Epithelial cell of proximal tubule (primary cell): ENCODE data around the gene ATG7. TPM values are rescaled to one million over a fixed set of nuclear protein-coding genes. Genes with fewer than 3 reads are reported as not detected.
"Not testable (repeated sequence)": the region's sequence is repeated elsewhere in the genome, so short reads cannot be mapped to it uniquely, and the experiment has no call there.

Experiments used
- DNase-seq: peaks from one replicate; pipeline ENCODE4 v3.0.0-alpha.2; 2011; ENCODE audit warnings: low read depth
- H3K4me3 ChIP-seq: 2 replicates; pipeline ENCODE4 v1.5.1; 2011; ENCODE audit warnings: low read depth, mild to moderate bottlenecking, low read length
- CTCF ChIP-seq: conservative IDR thresholded peaks from 2 replicates; pipeline ENCODE4 v1.5.1; 2012; ENCODE audit warnings: low read depth, mild to moderate bottlenecking, low read length
- total RNA-seq: library from RNA; depleted of rRNA; stranded (reverse); fragments of >200 nt; gene quantifications from 2 replicates; pipeline ENCODE4 v1.2.3, GENCODE V29; 2015

Gene ATG7
- total RNA-seq, 1 donor from 2014 or later = 68.5 TPM

DNA sequence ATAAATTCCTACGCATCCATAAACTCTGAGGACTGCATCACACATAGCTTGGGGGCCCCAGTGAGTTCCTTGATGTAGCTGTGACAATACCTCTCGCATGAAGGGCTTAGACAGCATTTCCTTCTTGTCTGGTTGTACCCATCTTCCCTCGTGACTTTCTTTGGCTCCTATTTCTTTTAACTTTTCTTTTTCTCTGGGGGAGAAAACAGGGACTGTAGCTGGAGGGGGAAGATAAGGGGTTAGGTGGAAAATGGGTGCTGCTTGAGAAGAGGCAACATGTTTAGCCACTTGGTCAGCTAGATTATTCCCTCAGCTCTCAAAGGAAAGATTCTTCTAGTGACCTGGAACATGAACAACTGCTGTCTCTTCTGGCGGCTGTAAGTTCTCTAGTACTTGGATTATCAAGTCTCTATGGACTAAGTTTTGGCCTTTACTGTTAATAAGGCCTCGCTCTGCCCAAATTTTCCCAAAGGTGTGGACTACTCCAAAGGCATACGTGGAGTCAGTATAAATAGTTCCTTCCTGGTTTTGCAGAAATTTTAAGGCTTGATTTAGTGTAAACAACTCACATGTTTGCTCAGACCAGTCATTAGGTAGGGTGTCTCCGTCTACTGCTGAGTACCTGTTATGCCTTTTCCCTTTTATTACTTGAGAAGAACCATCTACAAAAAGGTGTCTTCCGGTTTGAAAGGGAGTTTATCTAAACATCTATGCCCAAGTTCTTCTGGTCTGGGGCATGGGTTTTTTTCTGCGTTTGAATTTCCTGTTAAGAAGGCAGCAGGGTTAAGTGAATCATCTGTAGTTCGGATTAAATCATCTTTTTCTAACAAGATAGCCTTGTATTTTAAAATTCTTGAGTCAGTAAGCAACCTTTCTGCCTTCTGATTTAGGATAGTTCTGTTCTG is 21.0 kb upstream of the ATG7 start:
- no peak for DNase-seq
- TF ChIP-seq CTCF = no peak
- H3K4me3 ChIP-seq = no peak overlapping the region

DNA sequence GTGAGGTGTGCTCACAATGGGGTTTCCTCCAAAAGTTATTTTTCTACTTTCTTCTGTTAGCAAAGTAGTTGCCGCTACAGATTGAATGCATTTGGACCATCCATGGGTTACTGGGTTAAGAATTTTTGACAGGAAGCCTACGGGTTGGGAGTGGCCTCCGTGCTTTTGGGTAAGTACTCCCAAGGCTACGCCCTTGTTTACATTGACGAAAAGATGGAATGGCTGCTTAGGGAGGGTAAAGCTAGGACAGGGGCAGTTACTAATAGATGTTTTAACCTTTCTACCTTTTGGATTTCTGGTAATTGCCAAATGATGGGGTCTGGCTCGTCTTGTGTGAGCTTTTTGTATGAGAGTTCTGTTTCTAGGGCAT is 20.4 kb upstream of the ATG7 start:
- no peak for DNase-seq
- no peak for TF ChIP-seq CTCF
- no peak overlapping the region for H3K4me3 ChIP-seq

- no peak overlapping the region for H3K4me3 ChIP-seq
- no peak for TF ChIP-seq CTCF
- no peak for DNase-seq
These were observed 17.3 kb upstream of the ATG7 start for GRCh38 chr3:11254876-11255275.

GRCh38 chr3:11255537-11255936 is 16.7 kb upstream of the ATG7 start:
- H3K4me3 ChIP-seq, DNase-seq: not testable (repeated sequence)

GRCh38 chr3:11258958-11259357 is 13.2 kb upstream of the ATG7 start:
- DNase-seq = no peak
- no peak overlapping the region for H3K4me3 ChIP-seq
- TF ChIP-seq CTCF = peak; percentile 12

DNA sequence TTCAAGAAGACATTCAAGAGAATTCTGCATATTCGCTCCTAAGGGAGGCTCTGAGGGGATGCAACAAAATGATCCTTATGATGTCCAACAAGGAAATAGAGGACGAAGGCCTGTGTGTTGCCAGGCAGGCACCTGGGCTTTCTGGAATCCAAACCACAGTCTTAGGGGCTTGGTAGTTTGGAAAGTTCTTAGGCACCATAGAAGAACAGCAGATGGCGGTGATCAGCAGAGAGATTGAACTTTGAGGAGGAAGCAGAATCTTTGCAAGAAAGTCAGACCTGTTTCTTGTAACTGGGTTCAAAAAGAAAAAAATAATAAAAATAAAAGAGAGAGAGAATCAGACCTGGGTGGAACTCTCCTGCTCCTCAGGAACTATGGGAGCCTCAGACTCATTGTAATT is 11.7 kb upstream of the ATG7 start:
- no peak for TF ChIP-seq CTCF
- DNase-seq = no peak
- H3K4me3 ChIP-seq = no peak overlapping the region

GRCh38 chr3:11269007-11269406 is 3.2 kb upstream of the ATG7 start:
- no peak for DNase-seq
- TF ChIP-seq CTCF = no peak
- no peak overlapping the region for H3K4me3 ChIP-seq
